ENCODE measurements around the gene FKBP1A.

FKBP1A gene

GRCh38 chr20:1390581-1391403, 2.1 kb downstream of the FKBP1A start:
- TF ChIP-seq TAF1 (IDR thresholded peaks at IDR 0.05; ENCODE audit: low read depth, low read length): no peak
- no peak for TF ChIP-seq SPI1 (IDR thresholded peaks at IDR 0.05; ENCODE audit: low read depth, low read length)
- TF ChIP-seq PAX5 (IDR thresholded peaks at IDR 0.05; ENCODE audit: insufficient read depth, low read length, severe bottlenecking): no peak
- DNase-seq (ENCODE audit: insufficient read length, low spot score) (no peak), FAIRE-seq (no peak)

- TF ChIP-seq SPI1 (IDR thresholded peaks at IDR 0.05; ENCODE audit: low read depth, low read length) (no peak), POLR2AphosphoS5 (IDR thresholded peaks at IDR 0.05; ENCODE audit: low read depth, low read length) (0 out of 2 replicates have a peak, but pooled peaks have one; percentile 23)
- FAIRE-seq (no peak), DNase-seq (ENCODE audit: insufficient read length, low spot score) (no peak)
Observed at GRCh38 chr20:1389703-1390580, 2.9 kb downstream of the FKBP1A start.

GRCh38 chr20:1388741-1389483, 3.9 kb downstream of the FKBP1A start:
- FAIRE-seq (no peak), DNase-seq (ENCODE audit: insufficient read length, low spot score) (no peak)
- TF ChIP-seq SPI1 (IDR thresholded peaks at IDR 0.05; ENCODE audit: low read depth, low read length) (peak; percentile 79), TAF1 (IDR thresholded peaks at IDR 0.05; ENCODE audit: low read depth, low read length) (no peak)

GRCh38 chr20:1388253-1388652, 4.6 kb downstream of the FKBP1A start:
- no peak for FAIRE-seq
- no peak for DNase-seq (ENCODE audit: insufficient read length, low spot score)
- TF ChIP-seq TAF1 (IDR thresholded peaks at IDR 0.05; ENCODE audit: low read depth, low read length) (no peak), POU2F2 (IDR thresholded peaks at IDR 0.05; ENCODE audit: low read depth, low read length) (no peak), POLR2AphosphoS5 (IDR thresholded peaks at IDR 0.05; ENCODE audit: low read depth, low read length) (no peak)

- FAIRE-seq: no peak
- no peak for DNase-seq (ENCODE audit: insufficient read length, low spot score)
- TF ChIP-seq SPI1 (IDR thresholded peaks at IDR 0.05; ENCODE audit: low read depth, low read length): no peak
- no peak for TF ChIP-seq POLR2AphosphoS5 (IDR thresholded peaks at IDR 0.05; ENCODE audit: low read depth, low read length)
- TF ChIP-seq TAF1 (IDR thresholded peaks at IDR 0.05; ENCODE audit: low read depth, low read length): no peak
- no peak for TF ChIP-seq PAX5 (IDR thresholded peaks at IDR 0.05; ENCODE audit: insufficient read depth, low read length, severe bottlenecking)
- TF ChIP-seq POU2F2 (IDR thresholded peaks at IDR 0.05; ENCODE audit: low read depth, low read length): no peak
- TF ChIP-seq POLR2A (IDR thresholded peaks at IDR 0.05; ENCODE audit: low read depth, low read length): no peak
Observed at GRCh38 chr20:1386323-1386722, 6.5 kb downstream of the FKBP1A start.

- TF ChIP-seq POU2F2 (IDR thresholded peaks at IDR 0.05; ENCODE audit: low read depth, low read length) (no peak), PAX5 (IDR thresholded peaks at IDR 0.05; ENCODE audit: insufficient read depth, low read length, severe bottlenecking) (no peak), POLR2AphosphoS5 (IDR thresholded peaks at IDR 0.05; ENCODE audit: low read depth, low read length) (no peak), POLR2A (IDR thresholded peaks at IDR 0.05; ENCODE audit: low read depth, low read length) (no peak), TAF1 (IDR thresholded peaks at IDR 0.05; ENCODE audit: low read depth, low read length) (no peak), SPI1 (IDR thresholded peaks at IDR 0.05; ENCODE audit: low read depth, low read length) (no peak)
- FAIRE-seq (no peak), DNase-seq (ENCODE audit: insufficient read length, low spot score) (no peak)
Observed at GRCh38 chr20:1383623-1384404, 9.0 kb downstream of the FKBP1A start.

GRCh38 chr20:1382670-1383069, 10.2 kb downstream of the FKBP1A start:
- no peak for TF ChIP-seq PAX5 (IDR thresholded peaks at IDR 0.05; ENCODE audit: insufficient read depth, low read length, severe bottlenecking)
- no peak for TF ChIP-seq POLR2AphosphoS5 (IDR thresholded peaks at IDR 0.05; ENCODE audit: low read depth, low read length)
- TF ChIP-seq POLR2A (IDR thresholded peaks at IDR 0.05; ENCODE audit: low read depth, low read length): no peak
- no peak for TF ChIP-seq SPI1 (IDR thresholded peaks at IDR 0.05; ENCODE audit: low read depth, low read length)
- TF ChIP-seq TAF1 (IDR thresholded peaks at IDR 0.05; ENCODE audit: low read depth, low read length): no peak
- no peak for TF ChIP-seq POU2F2 (IDR thresholded peaks at IDR 0.05; ENCODE audit: low read depth, low read length)
- FAIRE-seq: no peak
- no peak for DNase-seq (ENCODE audit: insufficient read length, low spot score)

- no peak for DNase-seq (ENCODE audit: insufficient read length, low spot score)
- no peak for FAIRE-seq
- TF ChIP-seq TAF1 (IDR thresholded peaks at IDR 0.05; ENCODE audit: low read depth, low read length): no peak
- TF ChIP-seq POU2F2 (IDR thresholded peaks at IDR 0.05; ENCODE audit: low read depth, low read length): no peak
- TF ChIP-seq SPI1 (IDR thresholded peaks at IDR 0.05; ENCODE audit: low read depth, low read length): no peak
- no peak for TF ChIP-seq POLR2A (IDR thresholded peaks at IDR 0.05; ENCODE audit: low read depth, low read length)
- TF ChIP-seq PAX5 (IDR thresholded peaks at IDR 0.05; ENCODE audit: insufficient read depth, low read length, severe bottlenecking): no peak
- TF ChIP-seq POLR2AphosphoS5 (IDR thresholded peaks at IDR 0.05; ENCODE audit: low read depth, low read length): no peak
Observed at GRCh38 chr20:1381753-1382591, 10.9 kb downstream of the FKBP1A start.

Measured in GM12891 (cell line).